GM23338 (cell line): ENCODE results near the gene DEXI. TPM values are rescaled to one million over a fixed set of nuclear protein-coding genes. Genes with fewer than 3 reads are reported as not detected.
"Not testable (repeated sequence)": the region's sequence is repeated elsewhere in the genome, so short reads cannot be mapped to it uniquely, and the experiment has no call there.

ENCODE experiments used
- ATAC-seq: fragments of 200-7000 bp; cut with Tn5 transposase; 3 replicates; pipeline ENCODE4 v1.9.1; 2020
- DNase-seq: peaks from one replicate; pipeline ENCODE4 v3.0.0-alpha.2; 2015; ENCODE audit warnings: low spot score
- H2AFZ ChIP-seq: fragments of 200-600 bp; sonication (generic); 2 replicates; pipeline ENCODE4 v1.8.0; 2016; ENCODE audit warnings: antibody characterized with exemption, mild to moderate bottlenecking, moderate library complexity
- H3F3A ChIP-seq: fragments of 200-600 bp; sonication (generic); replicated peaks from 2 replicates; pipeline ENCODE4 v1.8.0; 2017; ENCODE audit warnings: antibody characterized with exemption, mixed run types, low read depth
- H3K27ac ChIP-seq: fragments of 200-600 bp; sonication (generic); 2 replicates; pipeline ENCODE4 v1.6.1; 2016; ENCODE audit warnings: low read depth
- H3K27me3 ChIP-seq: fragments of 200-600 bp; sonication (generic); 2 replicates; pipeline ENCODE4 v1.8.0; 2016; ENCODE audit warnings: mild to moderate bottlenecking, mixed run types, moderate library complexity; ENCODE audit not compliant: insufficient read depth
- H3K36me3 ChIP-seq: fragments of 200-600 bp; sonication (generic); 2 replicates; pipeline ENCODE4 v1.8.0; 2016; ENCODE audit warnings: mild to moderate bottlenecking; ENCODE audit not compliant: insufficient read depth
- H3K4me1 ChIP-seq: fragments of 200-600 bp; sonication (generic); 2 replicates; pipeline ENCODE4 v1.8.0; 2016; ENCODE audit warnings: mild to moderate bottlenecking, moderate library complexity; ENCODE audit not compliant: insufficient read depth
- H3K4me2 ChIP-seq: fragments of 200-600 bp; sonication (generic); 2 replicates; pipeline ENCODE4 v1.7.1; 2017; ENCODE audit warnings: mixed run types
- H3K4me3 ChIP-seq: fragments of 200-600 bp; sonication (generic); 2 replicates; pipeline ENCODE4 v1.6.1; 2016; ENCODE audit warnings: mixed run types
- H3K79me2 ChIP-seq: fragments of 200-600 bp; sonication (generic); replicated peaks from 2 replicates; pipeline ENCODE4 v1.8.0; 2017; ENCODE audit warnings: mild to moderate bottlenecking; ENCODE audit not compliant: insufficient read depth
- H3K9me2 ChIP-seq: fragments of 200-600 bp; sonication (generic); 2 replicates; pipeline ENCODE4 v1.8.0; 2017; ENCODE audit not compliant: insufficient read depth
- H4K20me1 ChIP-seq: fragments of 200-600 bp; sonication (generic); replicated peaks from 2 replicates; pipeline ENCODE4 v1.8.0; 2017; ENCODE audit warnings: mild to moderate bottlenecking; ENCODE audit not compliant: insufficient read depth
- H3K27ac Mint-ChIP-seq: 2 replicates; pipeline ENCODE4 v1.8.0; 2020; ENCODE audit warnings: inconsistent platforms, mild to moderate bottlenecking, moderate library complexity, mixed read lengths
- H3K27me3 Mint-ChIP-seq: 3 replicates; pipeline ENCODE4 v1.8.0; 2022; ENCODE audit warnings: low read depth, mild to moderate bottlenecking, moderate library complexity, mixed read lengths, inconsistent platforms; ENCODE audit not compliant: insufficient read depth, poor library complexity
- H3K36me3 Mint-ChIP-seq: 3 replicates; pipeline ENCODE4 v1.8.0; 2021; ENCODE audit warnings: low read depth, mild to moderate bottlenecking, inconsistent platforms, moderate library complexity, mixed read lengths
- H3K4me1 Mint-ChIP-seq: 3 replicates; pipeline ENCODE4 v1.8.0; 2020; ENCODE audit warnings: mild to moderate bottlenecking, inconsistent platforms, mixed read lengths
- H3K4me3 Mint-ChIP-seq: 3 replicates; pipeline ENCODE4 v1.8.0; 2021; ENCODE audit warnings: moderate library complexity, mild to moderate bottlenecking, inconsistent platforms, mixed read lengths
- H3K9me3 Mint-ChIP-seq: 3 replicates; pipeline ENCODE4 v1.8.0; 2020; ENCODE audit warnings: moderate library complexity, mild to moderate bottlenecking, inconsistent platforms, mixed read lengths
- CREB1 ChIP-seq: fragments of 250-450 bp; sonication (Bioruptor Pico); IDR thresholded peaks from 2 replicates; pipeline ENCODE4 v1.5.0; 2020; ENCODE audit warnings: low read depth, mild to moderate bottlenecking, moderate library complexity
- ETS1 ChIP-seq: IDR thresholded peaks from 2 replicates; pipeline ENCODE4 v1.6.1; 2016; ENCODE audit warnings: antibody characterized with exemption
- EZH2 ChIP-seq: fragments of 200-600 bp; sonication (generic); IDR thresholded peaks from one replicate; pipeline ENCODE4 v1.8.0; 2017; ENCODE audit warnings: antibody characterized with exemption, mild to moderate bottlenecking, low read depth; ENCODE audit not compliant: unreplicated experiment
- EZH2phosphoT487 ChIP-seq: fragments of 200-600 bp; sonication (generic); IDR thresholded peaks from one replicate; pipeline ENCODE4 v1.8.1; 2018; ENCODE audit warnings: antibody characterized with exemption; ENCODE audit not compliant: unreplicated experiment
- JUNB ChIP-seq: IDR thresholded peaks from one replicate; pipeline ENCODE4 v1.6.1; 2016; ENCODE audit warnings: antibody characterized with exemption; ENCODE audit not compliant: unreplicated experiment
- NANOG ChIP-seq: IDR thresholded peaks from 2 replicates; pipeline ENCODE4 v1.6.1; 2016; ENCODE audit warnings: antibody characterized with exemption, borderline replicate concordance
- POLR2AphosphoS5 ChIP-seq: IDR thresholded peaks from 2 replicates; pipeline ENCODE4 v1.6.1; 2016; ENCODE audit warnings: antibody characterized with exemption, low read depth
- STAT1 ChIP-seq: IDR thresholded peaks from one replicate; pipeline ENCODE4 v1.6.1; 2016; ENCODE audit warnings: antibody characterized with exemption; ENCODE audit not compliant: unreplicated experiment
- ZNF114 ChIP-seq: fragments of 250-450 bp; sonication (Bioruptor Pico); IDR thresholded peaks from 2 replicates; pipeline ENCODE4 v1.5.0; 2020; ENCODE audit warnings: mild to moderate bottlenecking, moderate library complexity
- ZNF331 ChIP-seq: fragments of 250-450 bp; sonication (Bioruptor Pico); IDR thresholded peaks from 2 replicates; pipeline ENCODE4 v1.5.0; 2020; ENCODE audit warnings: low read depth, mild to moderate bottlenecking, moderate library complexity
- ZNF462 ChIP-seq: fragments of 250-450 bp; sonication (Bioruptor Pico); IDR thresholded peaks from 2 replicates; pipeline ENCODE4 v1.5.0; 2020; ENCODE audit warnings: mild to moderate bottlenecking, moderate library complexity
- polyA plus RNA-seq: library from polyadenylated mRNA; unstranded; fragments of >200 nt; fragmentation: Nextera tagmentation; extraction: Ambion mirVana; gene quantifications from 2 replicates; pipeline ENCODE4 v1.2.1, GENCODE V29; 2016
- total RNA-seq: library from RNA; depleted of rRNA; stranded (reverse); fragments of >200 nt; shearing (Covaris generic); gene quantifications from 2 replicates; pipeline ENCODE4 v1.2.3, GENCODE V29; 2014

DEXI gene
- total and polyA plus RNA-seq, 2 experiments from 2014 or later: 26.5 to 58.2 TPM

GRCh38 chr16:10925285-10925684 lies 17.0 kb downstream of the DEXI start:
- not testable (repeated sequence) for H3F3A ChIP-seq, H3K4me2 ChIP-seq, H3K79me2 ChIP-seq, H3K27ac ChIP-seq, H3K4me3 Mint-ChIP-seq, H3K4me1 Mint-ChIP-seq, H3K27me3 Mint-ChIP-seq, H2AFZ ChIP-seq, H4K20me1 ChIP-seq, H3K4me3 ChIP-seq, H3K9me3 Mint-ChIP-seq, H3K27ac Mint-ChIP-seq, ATAC-seq, H3K9me2 ChIP-seq, DNase-seq, H3K4me1 ChIP-seq, H3K27me3 ChIP-seq, H3K36me3 ChIP-seq
- H3K36me3 Mint-ChIP-seq: peaks cover 13% of the 10 kb centered on the region

GRCh38 chr16:10923650-10924214 lies 18.5 kb downstream of the DEXI start:
- H3K9me2 ChIP-seq: no peaks in the 10 kb centered on the region
- no peaks in the 10 kb centered on the region for H4K20me1 ChIP-seq
- peaks cover 2% of the 10 kb centered on the region; the same call in 1 of the 3 replicates for H3K4me1 Mint-ChIP-seq
- H3K27ac ChIP-seq: no peak overlapping the region
- DNase-seq: no peak
- H3K4me2 ChIP-seq: no peak overlapping the region
- no peak overlapping the region for H3K4me3 Mint-ChIP-seq
- H3F3A ChIP-seq: no peaks in the 10 kb centered on the region
- TF ChIP-seq CREB1 (CRISPR knock-in tag) (no peak), JUNB (no peak), STAT1 (no peak), ETS1 (no peak), ZNF462 (CRISPR knock-in tag) (no peak), EZH2phosphoT487 (no peak), ZNF114 (CRISPR knock-in tag) (no peak), EZH2 (no peak), POLR2AphosphoS5 (no peak), ZNF331 (CRISPR knock-in tag) (no peak), NANOG (no peak)
- H3K36me3 Mint-ChIP-seq: peaks cover 13% of the 10 kb centered on the region
- ATAC-seq: no peak
- peaks cover 8% of the 10 kb centered on the region for H3K27me3 Mint-ChIP-seq
- H3K79me2 ChIP-seq: no peaks in the 10 kb centered on the region
- no peak overlapping the region for H2AFZ ChIP-seq
- H3K4me1 ChIP-seq: no peaks in the 10 kb centered on the region
- no peak overlapping the region for H3K4me3 ChIP-seq
- H3K9me3 Mint-ChIP-seq: no peaks in the 10 kb centered on the region
- H3K27me3 ChIP-seq: no peaks in the 10 kb centered on the region
- H3K27ac Mint-ChIP-seq: no peak overlapping the region
- H3K36me3 ChIP-seq: no peaks in the 10 kb centered on the region
